ENCODE measurements around the gene FLT1.

Gene FLT1

GRCh38 chr13:28358708-28359107, 136.2 kb downstream of the FLT1 start:
- Histone ChIP-seq H3K36me3 (ENCODE audit: control insufficient read depth, low read length) (no peaks in the 10 kb centered on the region), H3K27me3 (ENCODE audit: control insufficient read depth, low read length) (no peaks in the 10 kb centered on the region), H3K4me2 (ENCODE audit: low read length) (no peak overlapping the region), H3K79me2 (ENCODE audit: control insufficient read depth, low read length) (no peaks in the 10 kb centered on the region), H3K9me2 (replicated peaks; ENCODE audit: control insufficient read depth, low read length) (no peaks in the 10 kb centered on the region), H3K4me3 (ENCODE audit: low read length) (no peak overlapping the region), H4K20me1 (ENCODE audit: control insufficient read depth, insufficient read depth, low read depth, low read length) (no peaks in the 10 kb centered on the region), H3K27ac (ENCODE audit: low read depth, low read length) (no peak overlapping the region), H3K4me1 (ENCODE audit: control insufficient read depth, low read length) (peaks cover 4% of the 10 kb centered on the region), H3F3A (ENCODE audit: control insufficient read depth, insufficient read depth) (no peaks in the 10 kb centered on the region), H3K9me3 (ENCODE audit: control insufficient read depth, insufficient read depth, low read length) (no peaks in the 10 kb centered on the region)
- TF ChIP-seq, protein P1, sequence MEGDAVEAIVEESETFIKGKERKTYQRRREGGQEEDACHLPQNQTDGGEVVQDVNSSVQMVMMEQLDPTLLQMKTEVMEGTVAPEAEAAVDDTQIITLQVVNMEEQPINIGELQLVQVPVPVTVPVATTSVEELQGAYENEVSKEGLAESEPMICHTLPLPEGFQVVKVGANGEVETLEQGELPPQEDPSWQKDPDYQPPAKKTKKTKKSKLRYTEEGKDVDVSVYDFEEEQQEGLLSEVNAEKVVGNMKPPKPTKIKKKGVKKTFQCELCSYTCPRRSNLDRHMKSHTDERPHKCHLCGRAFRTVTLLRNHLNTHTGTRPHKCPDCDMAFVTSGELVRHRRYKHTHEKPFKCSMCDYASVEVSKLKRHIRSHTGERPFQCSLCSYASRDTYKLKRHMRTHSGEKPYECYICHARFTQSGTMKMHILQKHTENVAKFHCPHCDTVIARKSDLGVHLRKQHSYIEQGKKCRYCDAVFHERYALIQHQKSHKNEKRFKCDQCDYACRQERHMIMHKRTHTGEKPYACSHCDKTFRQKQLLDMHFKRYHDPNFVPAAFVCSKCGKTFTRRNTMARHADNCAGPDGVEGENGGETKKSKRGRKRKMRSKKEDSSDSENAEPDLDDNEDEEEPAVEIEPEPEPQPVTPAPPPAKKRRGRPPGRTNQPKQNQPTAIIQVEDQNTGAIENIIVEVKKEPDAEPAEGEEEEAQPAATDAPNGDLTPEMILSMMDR (IDR thresholded peaks at IDR 0.05; ENCODE audit: low read depth, low read length, poor library complexity, severe bottlenecking) = no peak
- TF ChIP-seq EZH2phosphoT487 (IDR thresholded peaks at IDR 0.05; ENCODE audit: borderline replicate concordance, low read length) = no peak

GRCh38 chr13:28357911-28358433, 137.0 kb downstream of the FLT1 start:
- no peaks in the 10 kb centered on the region for H3K27me3 ChIP-seq (ENCODE audit: control insufficient read depth, low read length)
- no peak for TF ChIP-seq EZH2phosphoT487 (IDR thresholded peaks at IDR 0.05; ENCODE audit: borderline replicate concordance, low read length)
- TF ChIP-seq, protein P1 (IDR thresholded peaks at IDR 0.05; ENCODE audit: low read depth, low read length, poor library complexity, severe bottlenecking) = no peak
- H3K9me2 ChIP-seq (replicated peaks; ENCODE audit: control insufficient read depth, low read length) = no peaks in the 10 kb centered on the region
- no peaks in the 10 kb centered on the region for H3K36me3 ChIP-seq (ENCODE audit: control insufficient read depth, low read length)
- H3K4me3 ChIP-seq (ENCODE audit: low read length) = no peak overlapping the region
- no peaks in the 10 kb centered on the region for H3F3A ChIP-seq (ENCODE audit: control insufficient read depth, insufficient read depth)
- no peak overlapping the region for H3K4me2 ChIP-seq (ENCODE audit: low read length)
- no peaks in the 10 kb centered on the region for H3K79me2 ChIP-seq (ENCODE audit: control insufficient read depth, low read length)
- H3K4me1 ChIP-seq (ENCODE audit: control insufficient read depth, low read length) = peaks cover 7% of the 10 kb centered on the region
- no peaks in the 10 kb centered on the region for H3K9me3 ChIP-seq (ENCODE audit: control insufficient read depth, insufficient read depth, low read length)
- H4K20me1 ChIP-seq (ENCODE audit: control insufficient read depth, insufficient read depth, low read depth, low read length) = no peaks in the 10 kb centered on the region
- no peak overlapping the region for H3K27ac ChIP-seq (ENCODE audit: low read depth, low read length)

- Histone ChIP-seq H3K36me3 (ENCODE audit: control insufficient read depth, low read length) (no peaks in the 10 kb centered on the region), H3K4me3 (ENCODE audit: low read length) (no peak overlapping the region), H3K9me2 (replicated peaks; ENCODE audit: control insufficient read depth, low read length) (no peaks in the 10 kb centered on the region), H3K27me3 (ENCODE audit: control insufficient read depth, low read length) (no peaks in the 10 kb centered on the region), H3K79me2 (ENCODE audit: control insufficient read depth, low read length) (no peaks in the 10 kb centered on the region), H3K9me3 (ENCODE audit: control insufficient read depth, insufficient read depth, low read length) (no peaks in the 10 kb centered on the region), H3K27ac (ENCODE audit: low read depth, low read length) (no peak overlapping the region), H3F3A (ENCODE audit: control insufficient read depth, insufficient read depth) (no peaks in the 10 kb centered on the region), H3K4me2 (ENCODE audit: low read length) (no peak overlapping the region), H3K4me1 (ENCODE audit: control insufficient read depth, low read length) (peaks cover 7% of the 10 kb centered on the region), H4K20me1 (ENCODE audit: control insufficient read depth, insufficient read depth, low read depth, low read length) (no peaks in the 10 kb centered on the region)
- TF ChIP-seq, protein P1 (IDR thresholded peaks at IDR 0.05; ENCODE audit: low read depth, low read length, poor library complexity, severe bottlenecking) = no peak
- no peak for TF ChIP-seq EZH2phosphoT487 (IDR thresholded peaks at IDR 0.05; ENCODE audit: borderline replicate concordance, low read length)
Observed at GRCh38 chr13:28357247-28357825, 137.6 kb downstream of the FLT1 start.

Measured in DOHH2 (cell line).